Measurements from ENCODE around the gene HSP90AA1. TPM values are rescaled to one million over a fixed set of nuclear protein-coding genes. Genes with fewer than 3 reads are reported as not detected.

HSP90AA1 gene
- total and polyA plus RNA-seq, 2 experiments from 2014 or later, result 1,401 to 2,107 TPM

- TF ChIP-seq, protein P1, sequence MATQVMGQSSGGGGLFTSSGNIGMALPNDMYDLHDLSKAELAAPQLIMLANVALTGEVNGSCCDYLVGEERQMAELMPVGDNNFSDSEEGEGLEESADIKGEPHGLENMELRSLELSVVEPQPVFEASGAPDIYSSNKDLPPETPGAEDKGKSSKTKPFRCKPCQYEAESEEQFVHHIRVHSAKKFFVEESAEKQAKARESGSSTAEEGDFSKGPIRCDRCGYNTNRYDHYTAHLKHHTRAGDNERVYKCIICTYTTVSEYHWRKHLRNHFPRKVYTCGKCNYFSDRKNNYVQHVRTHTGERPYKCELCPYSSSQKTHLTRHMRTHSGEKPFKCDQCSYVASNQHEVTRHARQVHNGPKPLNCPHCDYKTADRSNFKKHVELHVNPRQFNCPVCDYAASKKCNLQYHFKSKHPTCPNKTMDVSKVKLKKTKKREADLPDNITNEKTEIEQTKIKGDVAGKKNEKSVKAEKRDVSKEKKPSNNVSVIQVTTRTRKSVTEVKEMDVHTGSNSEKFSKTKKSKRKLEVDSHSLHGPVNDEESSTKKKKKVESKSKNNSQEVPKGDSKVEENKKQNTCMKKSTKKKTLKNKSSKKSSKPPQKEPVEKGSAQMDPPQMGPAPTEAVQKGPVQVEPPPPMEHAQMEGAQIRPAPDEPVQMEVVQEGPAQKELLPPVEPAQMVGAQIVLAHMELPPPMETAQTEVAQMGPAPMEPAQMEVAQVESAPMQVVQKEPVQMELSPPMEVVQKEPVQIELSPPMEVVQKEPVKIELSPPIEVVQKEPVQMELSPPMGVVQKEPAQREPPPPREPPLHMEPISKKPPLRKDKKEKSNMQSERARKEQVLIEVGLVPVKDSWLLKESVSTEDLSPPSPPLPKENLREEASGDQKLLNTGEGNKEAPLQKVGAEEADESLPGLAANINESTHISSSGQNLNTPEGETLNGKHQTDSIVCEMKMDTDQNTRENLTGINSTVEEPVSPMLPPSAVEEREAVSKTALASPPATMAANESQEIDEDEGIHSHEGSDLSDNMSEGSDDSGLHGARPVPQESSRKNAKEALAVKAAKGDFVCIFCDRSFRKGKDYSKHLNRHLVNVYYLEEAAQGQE (IDR thresholded peaks at IDR 0.05; ENCODE audit: unreplicated experiment), result no peak
- TF ChIP-seq STAT1 (IDR thresholded peaks at IDR 0.05; ENCODE audit: unreplicated experiment) (no peak), POLR2AphosphoS5 (IDR thresholded peaks at IDR 0.05; ENCODE audit: low read depth) (no peak), EZH2phosphoT487 (IDR thresholded peaks at IDR 0.05; ENCODE audit: unreplicated experiment) (no peak), ZNF331 (CRISPR knock-in tag; IDR thresholded peaks at IDR 0.05; ENCODE audit: low read depth) (no peak), CREB1 (CRISPR knock-in tag; IDR thresholded peaks at IDR 0.05; ENCODE audit: low read depth) (no peak), ZNF114 (CRISPR knock-in tag; IDR thresholded peaks at IDR 0.05) (no peak), JUNB (IDR thresholded peaks at IDR 0.05; ENCODE audit: unreplicated experiment) (no peak)
Measured at GRCh38 chr14:102034301-102034700, 52.5 kb downstream of the HSP90AA1 start (continued).

- H2AFZ ChIP-seq, result no peak overlapping the region
- H3K9me2 ChIP-seq (ENCODE audit: insufficient read depth), result no peaks in the 10 kb centered on the region
- no peak overlapping the region for H3K4me3 Mint-ChIP-seq
- H3K4me2 ChIP-seq, result no peak overlapping the region
- H3K79me2 ChIP-seq (replicated peaks; ENCODE audit: insufficient read depth), result no peaks in the 10 kb centered on the region
- H3K36me3 ChIP-seq (ENCODE audit: insufficient read depth), result peaks cover 83% of the 10 kb centered on the region
- H3K4me1 ChIP-seq (ENCODE audit: insufficient read depth), result no peaks in the 10 kb centered on the region
- peaks cover 9% of the 10 kb centered on the region for H4K20me1 ChIP-seq (replicated peaks; ENCODE audit: insufficient read depth)
- peaks cover 88% of the 10 kb centered on the region for H3K36me3 Mint-ChIP-seq (ENCODE audit: low read depth)
- DNase-seq (ENCODE audit: low spot score) (no peak), ATAC-seq (no peak)
- no peak overlapping the region for H3K4me3 ChIP-seq
- no peaks in the 10 kb centered on the region for H3K27me3 ChIP-seq (ENCODE audit: insufficient read depth)
- H3K27me3 Mint-ChIP-seq (ENCODE audit: insufficient read depth, low read depth, poor library complexity), result no peaks in the 10 kb centered on the region
- no peak for TF ChIP-seq EZH2 (IDR thresholded peaks at IDR 0.05; ENCODE audit: low read depth, unreplicated experiment)
- TF ChIP-seq, protein P2, sequence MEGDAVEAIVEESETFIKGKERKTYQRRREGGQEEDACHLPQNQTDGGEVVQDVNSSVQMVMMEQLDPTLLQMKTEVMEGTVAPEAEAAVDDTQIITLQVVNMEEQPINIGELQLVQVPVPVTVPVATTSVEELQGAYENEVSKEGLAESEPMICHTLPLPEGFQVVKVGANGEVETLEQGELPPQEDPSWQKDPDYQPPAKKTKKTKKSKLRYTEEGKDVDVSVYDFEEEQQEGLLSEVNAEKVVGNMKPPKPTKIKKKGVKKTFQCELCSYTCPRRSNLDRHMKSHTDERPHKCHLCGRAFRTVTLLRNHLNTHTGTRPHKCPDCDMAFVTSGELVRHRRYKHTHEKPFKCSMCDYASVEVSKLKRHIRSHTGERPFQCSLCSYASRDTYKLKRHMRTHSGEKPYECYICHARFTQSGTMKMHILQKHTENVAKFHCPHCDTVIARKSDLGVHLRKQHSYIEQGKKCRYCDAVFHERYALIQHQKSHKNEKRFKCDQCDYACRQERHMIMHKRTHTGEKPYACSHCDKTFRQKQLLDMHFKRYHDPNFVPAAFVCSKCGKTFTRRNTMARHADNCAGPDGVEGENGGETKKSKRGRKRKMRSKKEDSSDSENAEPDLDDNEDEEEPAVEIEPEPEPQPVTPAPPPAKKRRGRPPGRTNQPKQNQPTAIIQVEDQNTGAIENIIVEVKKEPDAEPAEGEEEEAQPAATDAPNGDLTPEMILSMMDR (conservative IDR thresholded peaks at IDR 0.05; ENCODE audit: low read depth in 2 of 2), result no peak
- TF ChIP-seq ZNF331 (CRISPR knock-in tag; IDR thresholded peaks at IDR 0.05; ENCODE audit: low read depth), result no peak
- H3K27ac ChIP-seq (ENCODE audit: low read depth), result no peak overlapping the region
- no peaks in the 10 kb centered on the region for H3K9me3 Mint-ChIP-seq
- no peaks in the 10 kb centered on the region for H3K4me1 Mint-ChIP-seq
- peaks cover 8% of the 10 kb centered on the region; the same call in 1 of the 2 replicates for H3F3A ChIP-seq (replicated peaks; ENCODE audit: low read depth)
- H3K27ac Mint-ChIP-seq, result no peak overlapping the region
Measured at GRCh38 chr14:102033241-102033640, 53.6 kb downstream of the HSP90AA1 start.

Small RNAs within 50 kb of the gene (small RNA-seq; reads per million reads assigned to genes)
- gene RN7SL472P (ENCODE audit: low replicate concordance), result not detected

Other genes starting within 250 kb of the HSP90AA1 start
- 604 and 635 TPM in 2 replicates for gene DYNC1H1, start 122.5 kb downstream of the HSP90AA1 start, total RNA-seq (2014; rRNA removed; shearing (Covaris generic))
- 179 and 181 TPM in 2 replicates for gene DYNC1H1, start 122.5 kb downstream of the HSP90AA1 start, polyA plus RNA-seq (2016; fragmentation: Nextera tagmentation; extraction: Ambion mirVana)
- 21.0 and 24.6 TPM in 2 replicates for gene WDR20, start 52.9 kb upstream of the HSP90AA1 start, total RNA-seq (2014; rRNA removed; shearing (Covaris generic))
- 17.0 and 17.9 TPM in 2 replicates for gene WDR20, start 52.9 kb upstream of the HSP90AA1 start, polyA plus RNA-seq (2016; fragmentation: Nextera tagmentation; extraction: Ambion mirVana)
- 2.1 and 3.1 TPM in 2 replicates for gene MOK, start 218.1 kb upstream of the HSP90AA1 start, total RNA-seq (2014; rRNA removed; shearing (Covaris generic))
- gene MOK, start 218.1 kb upstream of the HSP90AA1 start, polyA plus RNA-seq (2016; fragmentation: Nextera tagmentation; extraction: Ambion mirVana), result 3.1 and 4.7 TPM in 2 replicates
- 8.0 and 10.0 TPM in 2 replicates for gene ZNF839, start 232.7 kb upstream of the HSP90AA1 start, total RNA-seq (2014; rRNA removed; shearing (Covaris generic))
- gene ZNF839, start 232.7 kb upstream of the HSP90AA1 start, polyA plus RNA-seq (2016; fragmentation: Nextera tagmentation; extraction: Ambion mirVana), result 6.0 and 7.9 TPM in 2 replicates

Measured in GM23338 (cell line).